Retina (tissue), 1 donor: ENCODE measurements around the gene PAQR9.

ENCODE experiments used
- DNase-seq: peaks from one replicate; pipeline ENCODE4 v3.0.0-alpha.2; 2016

Gene PAQR9

DNA sequence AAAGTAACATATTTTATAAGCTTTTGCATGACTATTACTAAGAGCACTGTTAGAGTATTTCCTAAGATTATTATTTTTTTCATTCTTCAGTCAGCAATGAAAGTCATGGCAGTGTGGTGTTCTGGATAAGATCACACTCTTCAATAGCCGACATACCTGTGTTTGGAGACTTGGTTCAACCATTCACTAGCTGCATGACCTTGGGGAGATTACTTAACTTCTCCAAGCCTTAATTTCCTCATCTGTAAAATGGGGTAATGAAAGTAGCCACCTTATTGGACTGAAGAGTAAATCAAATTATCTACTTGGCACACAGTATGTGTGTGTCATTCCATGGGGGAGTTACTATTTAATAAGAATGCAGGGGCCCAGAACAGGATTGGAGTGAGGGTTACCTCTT, 50.0 kb downstream of the PAQR9 start:
- no peak for DNase-seq

DNA sequence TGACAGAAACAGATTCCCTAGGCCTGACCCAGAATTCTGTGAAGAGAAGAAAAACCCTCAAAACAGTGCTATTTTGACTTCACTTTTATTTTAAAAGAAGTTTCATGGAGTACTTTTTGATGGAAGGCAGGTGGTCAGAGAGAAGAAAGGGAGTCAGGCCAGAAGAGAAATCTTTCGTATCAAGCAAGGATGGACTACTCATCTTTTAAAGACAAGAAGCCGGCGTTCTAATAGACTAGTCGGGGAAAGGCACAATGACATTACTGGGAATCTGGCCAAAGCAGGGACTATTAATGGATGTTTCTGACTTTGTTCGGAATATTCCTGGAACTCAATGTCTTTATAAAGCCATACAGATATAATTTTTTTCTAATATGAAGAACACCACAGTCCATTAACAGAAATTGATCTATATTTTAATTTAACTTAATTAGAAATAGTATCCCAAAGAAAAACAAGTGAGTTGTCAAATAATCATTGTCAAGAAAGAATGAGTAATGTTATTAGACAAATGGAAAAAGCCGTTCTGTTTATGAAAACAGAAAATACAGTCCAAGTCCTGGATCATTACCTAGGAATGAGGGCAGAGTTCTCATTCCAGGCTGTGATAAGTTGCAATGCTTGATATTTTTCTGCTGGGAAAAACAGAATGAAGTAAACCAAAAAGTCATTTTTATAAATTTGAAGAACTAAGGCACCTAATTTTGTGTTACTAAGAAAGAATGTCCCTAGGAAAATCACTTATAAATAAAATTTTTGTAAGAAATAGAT, 50.9 kb downstream of the PAQR9 start:
- no peak for DNase-seq
